ENCODE results near the gene HGFAC. TPM values are rescaled to one million over a fixed set of nuclear protein-coding genes. Genes with fewer than 3 reads are reported as not detected.

Gene HGFAC
- total RNA-seq, 2 donors from 2014 or later = not detected

GRCh38 chr4:3497523-3498389 lies 56.0 kb downstream of the HGFAC start:
- peaks cover 0 to 2% of the 10 kb centered on the region in 2 donors for H3K4me1 Mint-ChIP-seq (ENCODE audit: low read depth in 2 of 2)
- no peaks in the 10 kb centered on the region for H3K27me3 Mint-ChIP-seq
- no peaks in the 10 kb centered on the region for H3K36me3 Mint-ChIP-seq
- ATAC-seq = peak in 1 of 2 donors; percentile 40
- no peak for DNase-seq (ENCODE audit: low spot score)
- H3K27ac Mint-ChIP-seq = no peak overlapping the region
- H3K4me3 Mint-ChIP-seq = no peak overlapping the region
- H3K9me3 Mint-ChIP-seq = no peaks in the 10 kb centered on the region

GRCh38 chr4:3498407-3498806 lies 56.6 kb downstream of the HGFAC start:
- Mint-ChIP-seq H3K4me1 (ENCODE audit: low read depth in 2 of 2) (peaks cover 3 to 5% of the 10 kb centered on the region in 2 donors), H3K27ac (no peak overlapping the region), H3K27me3 (no peaks in the 10 kb centered on the region), H3K9me3 (no peaks in the 10 kb centered on the region), H3K36me3 (peaks cover 2% of the 10 kb centered on the region), H3K4me3 (no peak overlapping the region)
- ATAC-seq = no peak
- DNase-seq (ENCODE audit: low spot score) = no peak

Other genes with a start within 250 kb of the HGFAC start
- 1 to 10 TPM; 1.8 to 2.0 TPM for gene MSANTD1, start 192.8 kb upstream of the HGFAC start, total RNA-seq
- gene RGS12, start 148.9 kb upstream of the HGFAC start, total RNA-seq = 1 to 10 TPM; 1.9 to 7.0 TPM
- under 1 TPM in 1 of 2 donors, not detected in 1; 0.17 TPM for gene DOK7, start 21.3 kb downstream of the HGFAC start, total RNA-seq
- gene LRPAP1, start 90.5 kb downstream of the HGFAC start, total RNA-seq = 100 to 1,000 TPM; 101 to 118 TPM